ENCODE results near the gene VMP1.

DNA sequence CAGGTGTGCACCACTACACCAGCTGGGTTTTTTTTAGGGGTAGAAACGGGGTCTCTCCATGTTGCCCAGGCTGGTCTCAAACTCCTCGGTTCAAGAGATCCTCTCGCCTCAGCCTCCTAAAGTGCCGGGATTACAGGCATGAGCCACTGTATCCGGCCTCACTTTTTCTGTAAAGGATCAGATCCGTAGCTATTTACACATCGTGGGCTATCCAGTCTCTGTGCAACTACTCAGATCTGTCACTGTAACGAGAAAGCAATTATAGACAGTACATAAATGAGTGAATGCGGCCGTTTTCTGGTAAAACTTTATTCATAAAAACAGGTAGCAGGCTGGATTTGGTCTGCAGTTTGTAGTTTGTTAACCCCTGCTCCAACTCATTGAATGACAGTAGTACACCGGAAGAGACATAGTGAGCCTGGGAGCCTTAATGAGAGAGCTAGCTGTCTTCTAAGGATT lies 44.5 kb downstream of the VMP1 start:
- TF ChIP-seq SP1 (IDR thresholded peaks at IDR 0.05) (no peak), YY1 (IDR thresholded peaks at IDR 0.05) (no peak), JUND (IDR thresholded peaks at IDR 0.05) (no peak), RAD21 (IDR thresholded peaks at IDR 0.05) (no peak), FOXA1 (IDR thresholded peaks at IDR 0.05) (no peak)
- TF ChIP-seq, protein P1, sequence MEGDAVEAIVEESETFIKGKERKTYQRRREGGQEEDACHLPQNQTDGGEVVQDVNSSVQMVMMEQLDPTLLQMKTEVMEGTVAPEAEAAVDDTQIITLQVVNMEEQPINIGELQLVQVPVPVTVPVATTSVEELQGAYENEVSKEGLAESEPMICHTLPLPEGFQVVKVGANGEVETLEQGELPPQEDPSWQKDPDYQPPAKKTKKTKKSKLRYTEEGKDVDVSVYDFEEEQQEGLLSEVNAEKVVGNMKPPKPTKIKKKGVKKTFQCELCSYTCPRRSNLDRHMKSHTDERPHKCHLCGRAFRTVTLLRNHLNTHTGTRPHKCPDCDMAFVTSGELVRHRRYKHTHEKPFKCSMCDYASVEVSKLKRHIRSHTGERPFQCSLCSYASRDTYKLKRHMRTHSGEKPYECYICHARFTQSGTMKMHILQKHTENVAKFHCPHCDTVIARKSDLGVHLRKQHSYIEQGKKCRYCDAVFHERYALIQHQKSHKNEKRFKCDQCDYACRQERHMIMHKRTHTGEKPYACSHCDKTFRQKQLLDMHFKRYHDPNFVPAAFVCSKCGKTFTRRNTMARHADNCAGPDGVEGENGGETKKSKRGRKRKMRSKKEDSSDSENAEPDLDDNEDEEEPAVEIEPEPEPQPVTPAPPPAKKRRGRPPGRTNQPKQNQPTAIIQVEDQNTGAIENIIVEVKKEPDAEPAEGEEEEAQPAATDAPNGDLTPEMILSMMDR (IDR thresholded peaks at IDR 0.05; ENCODE audit: low read depth, low read length, missing input control) = no peak
- TF ChIP-seq, protein P2, sequence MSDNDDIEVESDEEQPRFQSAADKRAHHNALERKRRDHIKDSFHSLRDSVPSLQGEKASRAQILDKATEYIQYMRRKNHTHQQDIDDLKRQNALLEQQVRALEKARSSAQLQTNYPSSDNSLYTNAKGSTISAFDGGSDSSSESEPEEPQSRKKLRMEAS (IDR thresholded peaks at IDR 0.05) = no peak
- TF ChIP-seq, protein P3, sequence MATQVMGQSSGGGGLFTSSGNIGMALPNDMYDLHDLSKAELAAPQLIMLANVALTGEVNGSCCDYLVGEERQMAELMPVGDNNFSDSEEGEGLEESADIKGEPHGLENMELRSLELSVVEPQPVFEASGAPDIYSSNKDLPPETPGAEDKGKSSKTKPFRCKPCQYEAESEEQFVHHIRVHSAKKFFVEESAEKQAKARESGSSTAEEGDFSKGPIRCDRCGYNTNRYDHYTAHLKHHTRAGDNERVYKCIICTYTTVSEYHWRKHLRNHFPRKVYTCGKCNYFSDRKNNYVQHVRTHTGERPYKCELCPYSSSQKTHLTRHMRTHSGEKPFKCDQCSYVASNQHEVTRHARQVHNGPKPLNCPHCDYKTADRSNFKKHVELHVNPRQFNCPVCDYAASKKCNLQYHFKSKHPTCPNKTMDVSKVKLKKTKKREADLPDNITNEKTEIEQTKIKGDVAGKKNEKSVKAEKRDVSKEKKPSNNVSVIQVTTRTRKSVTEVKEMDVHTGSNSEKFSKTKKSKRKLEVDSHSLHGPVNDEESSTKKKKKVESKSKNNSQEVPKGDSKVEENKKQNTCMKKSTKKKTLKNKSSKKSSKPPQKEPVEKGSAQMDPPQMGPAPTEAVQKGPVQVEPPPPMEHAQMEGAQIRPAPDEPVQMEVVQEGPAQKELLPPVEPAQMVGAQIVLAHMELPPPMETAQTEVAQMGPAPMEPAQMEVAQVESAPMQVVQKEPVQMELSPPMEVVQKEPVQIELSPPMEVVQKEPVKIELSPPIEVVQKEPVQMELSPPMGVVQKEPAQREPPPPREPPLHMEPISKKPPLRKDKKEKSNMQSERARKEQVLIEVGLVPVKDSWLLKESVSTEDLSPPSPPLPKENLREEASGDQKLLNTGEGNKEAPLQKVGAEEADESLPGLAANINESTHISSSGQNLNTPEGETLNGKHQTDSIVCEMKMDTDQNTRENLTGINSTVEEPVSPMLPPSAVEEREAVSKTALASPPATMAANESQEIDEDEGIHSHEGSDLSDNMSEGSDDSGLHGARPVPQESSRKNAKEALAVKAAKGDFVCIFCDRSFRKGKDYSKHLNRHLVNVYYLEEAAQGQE (IDR thresholded peaks at IDR 0.05) = no peak
- TF ChIP-seq, protein P4, sequence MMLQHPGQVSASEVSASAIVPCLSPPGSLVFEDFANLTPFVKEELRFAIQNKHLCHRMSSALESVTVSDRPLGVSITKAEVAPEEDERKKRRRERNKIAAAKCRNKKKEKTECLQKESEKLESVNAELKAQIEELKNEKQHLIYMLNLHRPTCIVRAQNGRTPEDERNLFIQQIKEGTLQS (IDR thresholded peaks at IDR 0.05) = no peak

All from liver (tissue), 3 donors.